GM23248 (cell line): ENCODE results near the gene NAPA. TPM values are rescaled to one million over a fixed set of nuclear protein-coding genes. Genes with fewer than 3 reads are reported as not detected.

Experiments
- DNase-seq: peaks from one replicate; pipeline ENCODE4 v3.0.0-alpha.2; 2015
- H2AFZ ChIP-seq: fragments of 200-600 bp; sonication (generic); 2 replicates; pipeline ENCODE4 v1.6.1; 2016; ENCODE audit warnings: antibody characterized with exemption
- H3F3A ChIP-seq: fragments of 200-600 bp; sonication (generic); 2 replicates; pipeline ENCODE4 v1.6.1; 2016; ENCODE audit warnings: mild to moderate bottlenecking, antibody characterized with exemption, mixed run types; ENCODE audit not compliant: insufficient read depth
- H3K27ac ChIP-seq: fragments of 200-600 bp; sonication (generic); 2 replicates; pipeline ENCODE4 v1.5.1; 2016; ENCODE audit warnings: mild to moderate bottlenecking
- H3K27me3 ChIP-seq: fragments of 200-600 bp; sonication (generic); replicated peaks from 2 replicates; pipeline ENCODE4 v1.6.1; 2016; ENCODE audit warnings: mild to moderate bottlenecking; ENCODE audit not compliant: insufficient read depth
- H3K36me3 ChIP-seq: fragments of 200-600 bp; sonication (generic); 2 replicates; pipeline ENCODE4 v1.6.1; 2016; ENCODE audit warnings: low read depth, mild to moderate bottlenecking
- H3K4me1 ChIP-seq: fragments of 200-600 bp; sonication (generic); 2 replicates; pipeline ENCODE4 v1.6.1; 2016; ENCODE audit warnings: mild to moderate bottlenecking; ENCODE audit not compliant: insufficient read depth
- H3K4me2 ChIP-seq: fragments of 200-600 bp; sonication (generic); one replicate; pipeline ENCODE4 v1.6.1; 2016; ENCODE audit warnings: mild to moderate bottlenecking; ENCODE audit not compliant: unreplicated experiment
- H3K4me3 ChIP-seq: fragments of 200-600 bp; sonication (generic); 2 replicates; pipeline ENCODE4 v1.5.1; 2016; ENCODE audit warnings: mild to moderate bottlenecking
- H3K79me2 ChIP-seq: fragments of 200-600 bp; sonication (generic); 2 replicates; pipeline ENCODE4 v1.6.1; 2016; ENCODE audit warnings: mild to moderate bottlenecking; ENCODE audit not compliant: insufficient read depth
- H3K9ac ChIP-seq: fragments of 200-600 bp; sonication (generic); 2 replicates; pipeline ENCODE4 v1.6.1; 2016; ENCODE audit warnings: mild to moderate bottlenecking
- H3K9me2 ChIP-seq: fragments of 200-600 bp; sonication (generic); 2 replicates; pipeline ENCODE4 v1.6.1; 2016; ENCODE audit warnings: mixed run types, mild to moderate bottlenecking, moderate library complexity; ENCODE audit not compliant: insufficient read depth
- H3K9me3 ChIP-seq: fragments of 200-600 bp; sonication (generic); one replicate; pipeline ENCODE4 v1.6.1; 2017; ENCODE audit warnings: low read depth
- H4K20me1 ChIP-seq: fragments of 200-600 bp; sonication (generic); 2 replicates; pipeline ENCODE4 v1.6.0; 2016; ENCODE audit not compliant: insufficient read depth
- EZH2 ChIP-seq: fragments of 200-600 bp; sonication (generic); IDR thresholded peaks from 2 replicates; pipeline ENCODE4 v1.6.1; 2018; ENCODE audit warnings: antibody characterized with exemption, mild to moderate bottlenecking; ENCODE audit not compliant: insufficient read depth, poor library complexity, severe bottlenecking
- EZH2phosphoT487 ChIP-seq: fragments of 200-600 bp; sonication (generic); IDR thresholded peaks from 2 replicates; pipeline ENCODE4 v1.6.1; 2018; ENCODE audit warnings: antibody characterized with exemption, moderate library complexity, mild to moderate bottlenecking, low read depth; ENCODE audit not compliant: insufficient read depth
- WGBS, 2 experiments: methylation state at CpG; one replicate each; pipeline ENCODE4 v1.1.6; 2015 to 2017; ENCODE audit warnings: low lambda C conversion rate in 2 of 2, low coverage in 1 of 2; ENCODE audit errors: missing lambda C conversion rate in 2 of 2; 5-methylcytosine and 5-hydroxymethylcytosine counted together
- in situ Hi-C: fragments of 300-500 bp; cut with MboI; formaldehyde crosslinking; loops from 2 replicates; pipeline ENCODE4 v1.15.0; 2020
- polyA plus RNA-seq: library from polyadenylated mRNA; unstranded; fragments of >200 nt; fragmentation: Nextera tagmentation; extraction: Ambion mirVana; gene quantifications from 2 replicates; pipeline ENCODE4 v1.2.1, GENCODE V29; 2016
- total RNA-seq: library from RNA; depleted of rRNA; stranded (reverse); fragments of >200 nt; shearing (Covaris generic); gene quantifications from 2 replicates; pipeline ENCODE4 v1.2.3, GENCODE V29; 2014

The NAPA gene
- total and polyA plus RNA-seq, 2 experiments from 2014 or later = 94.1 to 183 TPM

GRCh38 chr19:47490847-47491246, 24.0 kb downstream of the NAPA start:
- Histone ChIP-seq H2AFZ (no peak overlapping the region), H3F3A (no peaks in the 10 kb centered on the region), H3K9me2 (no peaks in the 10 kb centered on the region), H3K36me3 (no peaks in the 10 kb centered on the region; the same call in 1 of the 2 replicates), H3K9ac (no peak overlapping the region), H3K4me1 (no peaks in the 10 kb centered on the region), H3K4me2 (no peak overlapping the region), H3K27me3 (no peaks in the 10 kb centered on the region), H4K20me1 (no peaks in the 10 kb centered on the region), H3K27ac (no peak overlapping the region), H3K79me2 (no peaks in the 10 kb centered on the region), H3K4me3 (no peak overlapping the region), H3K9me3 (no peaks in the 10 kb centered on the region)
- WGBS, 2 experiments = 78 to 80% methylated on average over 3 of the region's 3 CpGs
- no peak for TF ChIP-seq EZH2phosphoT487
- TF ChIP-seq EZH2 = no peak
- in situ Hi-C loops = no loop called here
- DNase-seq = no peak

GRCh38 chr19:47490031-47490430, 24.8 kb downstream of the NAPA start:
- no peak overlapping the region for H3K9ac ChIP-seq
- H3K27me3 ChIP-seq = no peaks in the 10 kb centered on the region
- 0 out of 2 replicates have a peak, but pooled peaks cover 5% of the 10 kb centered on the region for H3F3A ChIP-seq
- H3K27ac ChIP-seq = no peak overlapping the region
- H2AFZ ChIP-seq = no peak overlapping the region
- H3K4me2 ChIP-seq = no peak overlapping the region
- in situ Hi-C loops = no loop called here
- peaks cover 6% of the 10 kb centered on the region; the same call in 1 of the 2 replicates for H3K36me3 ChIP-seq
- no peaks in the 10 kb centered on the region for H4K20me1 ChIP-seq
- no peaks in the 10 kb centered on the region; the same call in 1 of the 2 replicates for H3K4me1 ChIP-seq
- no peaks in the 10 kb centered on the region for H3K9me3 ChIP-seq
- 86 to 94% methylated on average over 6 to 7 of the region's 7 CpGs for WGBS, 2 experiments
- no peaks in the 10 kb centered on the region for H3K79me2 ChIP-seq
- no peak for DNase-seq
- TF ChIP-seq EZH2phosphoT487 = no peak
- no peak for TF ChIP-seq EZH2
- no peak overlapping the region for H3K4me3 ChIP-seq
- H3K9me2 ChIP-seq = no peaks in the 10 kb centered on the region

- H3K4me2 ChIP-seq = no peak overlapping the region
- no peak overlapping the region for H3K9ac ChIP-seq
- H3K79me2 ChIP-seq = no peaks in the 10 kb centered on the region
- H3F3A ChIP-seq = 0 out of 2 replicates have a peak, but pooled peaks cover 7% of the 10 kb centered on the region
- no peak overlapping the region for H3K4me3 ChIP-seq
- in situ Hi-C loops = no loop called here
- H2AFZ ChIP-seq = no peak overlapping the region
- H4K20me1 ChIP-seq = no peaks in the 10 kb centered on the region
- TF ChIP-seq EZH2 = no peak
- TF ChIP-seq EZH2phosphoT487 = no peak
- H3K4me1 ChIP-seq = peaks cover 3% of the 10 kb centered on the region; the same call in 1 of the 2 replicates
- peak; percentile 52 for DNase-seq
- H3K27me3 ChIP-seq = no peaks in the 10 kb centered on the region
- WGBS, 2 experiments = 73 to 75% methylated on average over 14 to 17 of the region's 17 CpGs
- no peaks in the 10 kb centered on the region for H3K9me3 ChIP-seq
- no peak overlapping the region for H3K27ac ChIP-seq
- peaks cover 6% of the 10 kb centered on the region; the same call in 1 of the 2 replicates for H3K36me3 ChIP-seq
- no peaks in the 10 kb centered on the region for H3K9me2 ChIP-seq
These were observed 25.6 kb downstream of the NAPA start for GRCh38 chr19:47489072-47489914.

- no peak overlapping the region for H3K27ac ChIP-seq
- no peaks in the 10 kb centered on the region for H3K27me3 ChIP-seq
- no peaks in the 10 kb centered on the region for H3K9me3 ChIP-seq
- H3K9ac ChIP-seq = no peak overlapping the region
- 0 out of 2 replicates have a peak, but pooled peaks cover 7% of the 10 kb centered on the region for H3F3A ChIP-seq
- 90 to 92% methylated on average over 19 of the region's 19 CpGs for WGBS, 2 experiments
- TF ChIP-seq EZH2phosphoT487 = no peak
- no peak for TF ChIP-seq EZH2
- H3K4me2 ChIP-seq = no peak overlapping the region
- no peak overlapping the region for H2AFZ ChIP-seq
- no peaks in the 10 kb centered on the region for H3K79me2 ChIP-seq
- peaks cover 6% of the 10 kb centered on the region; the same call in 1 of the 2 replicates for H3K36me3 ChIP-seq
- no peaks in the 10 kb centered on the region for H3K9me2 ChIP-seq
- H3K4me3 ChIP-seq = no peak overlapping the region
- in situ Hi-C loops = no loop called here
- peaks cover 3% of the 10 kb centered on the region; the same call in 1 of the 2 replicates for H3K4me1 ChIP-seq
- H4K20me1 ChIP-seq = no peaks in the 10 kb centered on the region
- no peak for DNase-seq
These were observed 27.0 kb downstream of the NAPA start for GRCh38 chr19:47487551-47488515.
